Stimulated activated naive CD8-positive, alpha-beta T cell treated with anti-CD3 and anti-CD28 coated beads, Interleukin-15, Interleukin-2, amounts not matched to agents 100 ng/mL and 50 ng/mL, for 24 hours (primary cell): Measurements from ENCODE around the gene LIPN.

Experiments
- H3K27ac Mint-ChIP-seq: one replicate; pipeline ENCODE4 v1.8.0; 2021; ENCODE audit warnings: mild to moderate bottlenecking, mixed read lengths
- H3K27me3 Mint-ChIP-seq: one replicate; pipeline ENCODE4 v1.8.0; 2021; ENCODE audit warnings: mixed read lengths
- H3K36me3 Mint-ChIP-seq: one replicate; pipeline ENCODE4 v1.8.0; 2021; ENCODE audit warnings: low read depth, mixed read lengths
- H3K4me1 Mint-ChIP-seq: one replicate; pipeline ENCODE4 v1.8.0; 2021; ENCODE audit warnings: low read depth, mixed read lengths
- H3K4me3 Mint-ChIP-seq: one replicate; pipeline ENCODE4 v1.8.0; 2021; ENCODE audit warnings: mild to moderate bottlenecking, mixed read lengths
- H3K9me3 Mint-ChIP-seq: one replicate; pipeline ENCODE4 v1.8.0; 2021; ENCODE audit warnings: mixed read lengths

The LIPN gene

GRCh38 chr10:88762906-88763305 lies 3.1 kb downstream of the LIPN start:
- H3K27ac Mint-ChIP-seq = no peak overlapping the region
- H3K36me3 Mint-ChIP-seq = no peaks in the 10 kb centered on the region
- H3K27me3 Mint-ChIP-seq = peaks cover 12% of the 10 kb centered on the region
- H3K9me3 Mint-ChIP-seq = no peaks in the 10 kb centered on the region
- H3K4me3 Mint-ChIP-seq = no peak overlapping the region
- peaks cover 7% of the 10 kb centered on the region for H3K4me1 Mint-ChIP-seq

GRCh38 chr10:88763441-88763840 lies 3.6 kb downstream of the LIPN start:
- Mint-ChIP-seq H3K4me1 (peaks cover 7% of the 10 kb centered on the region), H3K36me3 (no peaks in the 10 kb centered on the region), H3K27me3 (peaks cover 12% of the 10 kb centered on the region), H3K4me3 (no peak overlapping the region), H3K27ac (no peak overlapping the region), H3K9me3 (no peaks in the 10 kb centered on the region)

- Mint-ChIP-seq H3K27ac (no peak overlapping the region), H3K9me3 (no peaks in the 10 kb centered on the region), H3K4me1 (peaks cover 7% of the 10 kb centered on the region), H3K36me3 (no peaks in the 10 kb centered on the region), H3K27me3 (peaks cover 12% of the 10 kb centered on the region), H3K4me3 (no peak overlapping the region)
These were observed 4.3 kb downstream of the LIPN start for GRCh38 chr10:88764110-88764509.

GRCh38 chr10:88765816-88766215 lies 6.0 kb downstream of the LIPN start:
- Mint-ChIP-seq H3K27me3 (peaks cover 12% of the 10 kb centered on the region), H3K27ac (no peak overlapping the region), H3K36me3 (no peaks in the 10 kb centered on the region), H3K4me1 (peaks cover 7% of the 10 kb centered on the region), H3K4me3 (no peak overlapping the region), H3K9me3 (no peaks in the 10 kb centered on the region)

- Mint-ChIP-seq H3K27me3 (peaks cover 13% of the 10 kb centered on the region), H3K36me3 (no peaks in the 10 kb centered on the region), H3K27ac (no peak overlapping the region), H3K9me3 (no peaks in the 10 kb centered on the region), H3K4me1 (no peaks in the 10 kb centered on the region), H3K4me3 (no peak overlapping the region)
These were observed 9.6 kb downstream of the LIPN start for GRCh38 chr10:88769384-88769783.

- peaks cover 5% of the 10 kb centered on the region for H3K27me3 Mint-ChIP-seq
- peaks cover 9% of the 10 kb centered on the region for H3K4me1 Mint-ChIP-seq
- H3K9me3 Mint-ChIP-seq = no peaks in the 10 kb centered on the region
- no peaks in the 10 kb centered on the region for H3K36me3 Mint-ChIP-seq
- no peak overlapping the region for H3K27ac Mint-ChIP-seq
- no peak overlapping the region for H3K4me3 Mint-ChIP-seq
These were observed 21.4 kb downstream of the LIPN start for GRCh38 chr10:88781206-88781605.

- Mint-ChIP-seq H3K27ac (no peak overlapping the region), H3K9me3 (no peaks in the 10 kb centered on the region), H3K27me3 (peaks cover 9% of the 10 kb centered on the region), H3K4me1 (peaks cover 9% of the 10 kb centered on the region), H3K36me3 (no peaks in the 10 kb centered on the region), H3K4me3 (no peak overlapping the region)
These were observed 22.4 kb downstream of the LIPN start for GRCh38 chr10:88782222-88782621.

- H3K4me1 Mint-ChIP-seq = peaks cover 9% of the 10 kb centered on the region
These were observed 23.9 kb downstream of the LIPN start for GRCh38 chr10:88783724-88784123.

GRCh38 chr10:88786032-88786770 lies 26.4 kb downstream of the LIPN start:
- H3K4me3 Mint-ChIP-seq = no peak overlapping the region
- H3K27me3 Mint-ChIP-seq = peaks cover 9% of the 10 kb centered on the region
- H3K36me3 Mint-ChIP-seq = no peaks in the 10 kb centered on the region
- H3K27ac Mint-ChIP-seq = no peak overlapping the region
- H3K4me1 Mint-ChIP-seq = peaks cover 9% of the 10 kb centered on the region
- no peaks in the 10 kb centered on the region for H3K9me3 Mint-ChIP-seq

More at GRCh38 chr10:88783724-88784123, 23.9 kb downstream of the LIPN start:
- Mint-ChIP-seq H3K27me3 (peaks cover 9% of the 10 kb centered on the region), H3K27ac (no peak overlapping the region), H3K9me3 (no peaks in the 10 kb centered on the region), H3K36me3 (no peaks in the 10 kb centered on the region), H3K4me3 (no peak overlapping the region)

GRCh38 chr10:88787463-88787862 lies 27.6 kb downstream of the LIPN start:
- Mint-ChIP-seq H3K4me3 (no peak overlapping the region), H3K9me3 (no peaks in the 10 kb centered on the region), H3K4me1 (peaks cover 15% of the 10 kb centered on the region), H3K36me3 (no peaks in the 10 kb centered on the region), H3K27ac (no peak overlapping the region), H3K27me3 (peaks cover 9% of the 10 kb centered on the region)

GRCh38 chr10:88788924-88789323 lies 29.1 kb downstream of the LIPN start:
- H3K36me3 Mint-ChIP-seq = peaks cover 5% of the 10 kb centered on the region
- H3K27me3 Mint-ChIP-seq = peaks cover 4% of the 10 kb centered on the region
- H3K4me3 Mint-ChIP-seq = no peak overlapping the region
- H3K9me3 Mint-ChIP-seq = no peaks in the 10 kb centered on the region
- H3K27ac Mint-ChIP-seq = no peak overlapping the region
- H3K4me1 Mint-ChIP-seq = peaks cover 22% of the 10 kb centered on the region

GRCh38 chr10:88791924-88792323 lies 32.1 kb downstream of the LIPN start:
- H3K4me1 Mint-ChIP-seq = peaks cover 30% of the 10 kb centered on the region

GRCh38 chr10:88792661-88793060 lies 32.8 kb downstream of the LIPN start:
- H3K9me3 Mint-ChIP-seq = no peaks in the 10 kb centered on the region
- no peak overlapping the region for H3K27ac Mint-ChIP-seq
- H3K36me3 Mint-ChIP-seq = peaks cover 5% of the 10 kb centered on the region
- H3K4me3 Mint-ChIP-seq = no peak overlapping the region
- H3K4me1 Mint-ChIP-seq = peaks cover 30% of the 10 kb centered on the region
- H3K27me3 Mint-ChIP-seq = peaks cover 8% of the 10 kb centered on the region

More at GRCh38 chr10:88791924-88792323, 32.1 kb downstream of the LIPN start:
- H3K4me3 Mint-ChIP-seq = no peak overlapping the region
- no peaks in the 10 kb centered on the region for H3K9me3 Mint-ChIP-seq
- peaks cover 7% of the 10 kb centered on the region for H3K27me3 Mint-ChIP-seq
- peaks cover 5% of the 10 kb centered on the region for H3K36me3 Mint-ChIP-seq
- H3K27ac Mint-ChIP-seq = no peak overlapping the region

GRCh38 chr10:88793712-88794299 lies 34.0 kb downstream of the LIPN start:
- peak overlapping the region; percentile 48 for H3K4me3 Mint-ChIP-seq
- peaks cover 5% of the 10 kb centered on the region for H3K36me3 Mint-ChIP-seq
- no peaks in the 10 kb centered on the region for H3K9me3 Mint-ChIP-seq
- H3K27me3 Mint-ChIP-seq = peaks cover 8% of the 10 kb centered on the region
- H3K4me1 Mint-ChIP-seq = peaks cover 30% of the 10 kb centered on the region
- peak overlapping the region; percentile 77 for H3K27ac Mint-ChIP-seq

GRCh38 chr10:88794731-88795130 lies 34.9 kb downstream of the LIPN start:
- Mint-ChIP-seq H3K27ac (no peak overlapping the region), H3K9me3 (no peaks in the 10 kb centered on the region), H3K4me3 (no peak overlapping the region), H3K27me3 (peaks cover 8% of the 10 kb centered on the region), H3K36me3 (peaks cover 5% of the 10 kb centered on the region), H3K4me1 (peaks cover 30% of the 10 kb centered on the region)
